BJ (cell line): ENCODE data around the gene ALPK1. TPM values are rescaled to one million over a fixed set of nuclear protein-coding genes. Genes with fewer than 3 reads are reported as not detected.
A peak's percentile ranks its signal among the peaks of the same experiment; 100 is the strongest.

Source experiments
- CTCF ChIA-PET: fragments of 350-600 bp; formaldehyde crosslinking; extraction: SDS; loops from one replicate; lab custom pipeline; 2021; ENCODE audit warnings: antibody characterized with exemption, inconsistent platforms; lab: Yijun Ruan, JAX
- POLR2A ChIA-PET: fragments of 300-600 bp; sonication (Branson Sonifier 250); formaldehyde crosslinking; extraction: SDS; loops from one replicate; lab custom pipeline; 2021; ENCODE audit warnings: antibody characterized with exemption; lab: Charles Lee
- DNase-seq: peaks from one replicate; pipeline ENCODE4 v3.0.0-alpha.2; 2011; ENCODE audit warnings: low read depth
- H3K27me3 ChIP-seq: 2 replicates; pipeline ENCODE4 v1.6.0; 2011; ENCODE audit warnings: low read length; ENCODE audit not compliant: control insufficient read depth, insufficient read depth
- H3K36me3 ChIP-seq: 2 replicates; pipeline ENCODE4 v1.5.1; 2011; ENCODE audit warnings: low read length; ENCODE audit not compliant: control insufficient read depth, insufficient read depth
- H3K4me3 ChIP-seq: 2 replicates; pipeline ENCODE4 v1.5.1; 2011; ENCODE audit warnings: low read depth, mild to moderate bottlenecking, control low read depth, low read length
- polyA minus RNA-seq: library from RNA; depleted of rRNA, polyadenylated mRNA; stranded (reverse); fragments of >200 nt; gene quantifications from 2 replicates; pipeline ENCODE4 v1.2.3, GENCODE V29; 2011; rRNA and poly(A)+ RNA removed
- polyA plus RNA-seq: library from polyadenylated mRNA; depleted of rRNA; stranded (reverse); fragments of >200 nt; gene quantifications from 2 replicates; pipeline ENCODE4 v1.2.3, GENCODE V29; 2011; rRNA removed
- TF ChIP-seq, protein P1 (sequence below): IDR thresholded peaks from 2 replicates; pipeline ENCODE4 v1.5.1; 2011; ENCODE audit warnings: low read depth, mild to moderate bottlenecking, control low read depth, inconsistent platforms, low read length, moderate library complexity; ENCODE audit not compliant: insufficient read depth

ALPK1 gene
- polyA plus RNA-seq, result 7.6 and 11.8 TPM in 2 replicates
- 10.6 and 11.3 TPM in 2 replicates for polyA minus RNA-seq

DNA sequence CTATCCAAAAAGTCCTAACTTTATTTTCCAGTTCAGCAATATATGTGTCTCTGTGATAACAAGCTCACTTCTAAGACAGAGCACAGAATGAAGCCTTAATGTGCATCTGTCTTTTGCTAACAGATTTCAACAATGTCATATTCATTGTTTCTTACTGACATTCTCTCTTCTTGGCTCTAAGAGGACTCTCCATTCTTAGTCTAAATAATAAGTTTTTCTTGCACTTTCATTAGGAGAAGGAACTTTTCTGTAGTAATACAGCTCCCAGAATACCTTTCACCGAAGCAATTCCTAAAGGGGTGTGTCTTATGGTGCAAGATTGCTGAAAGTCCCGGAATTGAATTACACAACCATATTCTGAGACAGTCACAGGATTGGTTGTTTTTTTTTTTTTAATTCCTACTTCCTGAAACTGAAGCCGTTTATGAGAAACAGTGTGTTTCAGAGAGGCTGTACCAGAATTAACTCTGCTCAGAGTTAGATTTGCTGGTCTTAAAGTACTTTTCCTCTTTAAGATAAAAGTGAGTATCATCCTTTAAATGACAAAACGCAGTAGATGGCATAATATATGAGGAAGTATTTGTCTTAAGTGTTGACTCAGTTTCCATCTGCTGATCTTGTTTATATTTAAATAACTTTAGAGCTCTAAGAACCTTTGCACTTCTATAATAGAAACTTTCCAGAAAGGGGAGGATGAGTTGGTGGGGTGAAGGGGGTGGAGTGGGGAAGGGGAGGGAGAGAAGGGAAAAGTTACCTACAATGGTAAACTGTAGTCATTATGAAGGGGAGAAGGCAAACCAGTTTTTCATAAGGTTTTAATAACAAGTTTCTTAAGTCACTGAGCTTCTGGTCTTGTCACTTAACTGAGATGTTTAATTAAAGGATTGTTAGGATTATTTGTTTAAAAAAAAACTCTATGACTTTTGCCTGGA lies at the start of gene ALPK1:
Gene ALPK1, plus strand, starts transcription at position 421 of the 932 bp plus-strand sequence.
- DNase-seq, result peak; percentile 85
- H3K27me3 ChIP-seq, result no peaks in the 10 kb centered on the region
- ChIA-PET CTCF (interaction anchor here (0.6 to 1.0 kb wide), 5 partner anchors 15 to 828 kb away, joined by 3 to 4 read pairs (median 3); no protein-coding TSS in a partner anchor), POLR2A (interaction anchor here (0.7 to 1.0 kb wide), 2 partner anchors 11 to 13 kb away, joined by 5 to 6 read pairs; no protein-coding TSS in a partner anchor)
- peak within 1 kb of the TSS; percentile 49 for H3K4me3 ChIP-seq
- H3K36me3 ChIP-seq, result no peaks in the 10 kb centered on the region
- TF ChIP-seq, protein P1, sequence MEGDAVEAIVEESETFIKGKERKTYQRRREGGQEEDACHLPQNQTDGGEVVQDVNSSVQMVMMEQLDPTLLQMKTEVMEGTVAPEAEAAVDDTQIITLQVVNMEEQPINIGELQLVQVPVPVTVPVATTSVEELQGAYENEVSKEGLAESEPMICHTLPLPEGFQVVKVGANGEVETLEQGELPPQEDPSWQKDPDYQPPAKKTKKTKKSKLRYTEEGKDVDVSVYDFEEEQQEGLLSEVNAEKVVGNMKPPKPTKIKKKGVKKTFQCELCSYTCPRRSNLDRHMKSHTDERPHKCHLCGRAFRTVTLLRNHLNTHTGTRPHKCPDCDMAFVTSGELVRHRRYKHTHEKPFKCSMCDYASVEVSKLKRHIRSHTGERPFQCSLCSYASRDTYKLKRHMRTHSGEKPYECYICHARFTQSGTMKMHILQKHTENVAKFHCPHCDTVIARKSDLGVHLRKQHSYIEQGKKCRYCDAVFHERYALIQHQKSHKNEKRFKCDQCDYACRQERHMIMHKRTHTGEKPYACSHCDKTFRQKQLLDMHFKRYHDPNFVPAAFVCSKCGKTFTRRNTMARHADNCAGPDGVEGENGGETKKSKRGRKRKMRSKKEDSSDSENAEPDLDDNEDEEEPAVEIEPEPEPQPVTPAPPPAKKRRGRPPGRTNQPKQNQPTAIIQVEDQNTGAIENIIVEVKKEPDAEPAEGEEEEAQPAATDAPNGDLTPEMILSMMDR, result no peak

DNA sequence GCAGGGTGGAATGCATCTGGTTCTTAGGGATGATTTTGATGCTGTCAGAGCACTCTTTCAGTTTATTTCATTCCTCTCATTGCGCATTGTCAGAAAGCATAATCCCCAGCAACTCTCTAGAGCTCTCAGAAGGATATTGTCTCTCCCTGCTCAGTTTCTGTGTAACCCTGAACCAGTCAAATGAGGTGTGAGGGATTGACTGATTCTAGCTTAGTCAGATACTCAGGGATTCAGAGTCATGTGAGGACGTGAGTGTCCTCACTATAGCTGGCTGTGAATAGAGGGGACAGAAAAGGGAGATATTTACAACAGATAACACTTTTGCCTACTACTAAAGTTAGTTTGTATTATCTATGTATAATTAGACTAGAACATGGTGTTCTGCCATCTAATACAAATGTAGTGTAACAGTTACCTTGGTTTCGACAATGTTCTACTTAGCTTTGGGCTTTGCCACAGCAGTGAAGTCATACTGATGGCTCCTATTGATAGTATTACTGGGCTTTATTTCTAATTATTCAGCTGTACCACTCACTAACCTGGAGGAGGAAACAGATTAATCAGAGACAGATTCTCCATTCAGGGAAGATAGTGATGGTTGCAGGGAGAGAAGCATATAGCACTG lies 46.0 kb upstream of the ALPK1 start:
- DNase-seq, result no peak
- ChIA-PET CTCF (interaction anchor here (0.8 to 1.7 kb wide), 5 partner anchors 10 to 152 kb away, joined by 3 to 5 read pairs (median 4); no protein-coding TSS in a partner anchor), POLR2A (no interaction called here)
- TF ChIP-seq, protein P1, result no peak
- Histone ChIP-seq H3K36me3 (no peaks in the 10 kb centered on the region), H3K27me3 (no peaks in the 10 kb centered on the region), H3K4me3 (no peak overlapping the region)

GRCh38 chr4:112252234-112252633 lies 44.9 kb upstream of the ALPK1 start:
- ChIA-PET CTCF (no interaction called here), POLR2A (no interaction called here)
- TF ChIP-seq, protein P1, result no peak
- no peak for DNase-seq
- H3K36me3 ChIP-seq, result no peaks in the 10 kb centered on the region
- H3K27me3 ChIP-seq, result no peaks in the 10 kb centered on the region
- H3K4me3 ChIP-seq, result no peak overlapping the region

GRCh38 chr4:112253382-112254000 lies 43.7 kb upstream of the ALPK1 start:
- no peaks in the 10 kb centered on the region for H3K27me3 ChIP-seq
- TF ChIP-seq, protein P1, result no peak
- DNase-seq, result no peak
- H3K4me3 ChIP-seq, result no peak overlapping the region
- H3K36me3 ChIP-seq, result no peaks in the 10 kb centered on the region
- POLR2A ChIA-PET, result no interaction called here
- CTCF ChIA-PET, result no interaction called here

DNA sequence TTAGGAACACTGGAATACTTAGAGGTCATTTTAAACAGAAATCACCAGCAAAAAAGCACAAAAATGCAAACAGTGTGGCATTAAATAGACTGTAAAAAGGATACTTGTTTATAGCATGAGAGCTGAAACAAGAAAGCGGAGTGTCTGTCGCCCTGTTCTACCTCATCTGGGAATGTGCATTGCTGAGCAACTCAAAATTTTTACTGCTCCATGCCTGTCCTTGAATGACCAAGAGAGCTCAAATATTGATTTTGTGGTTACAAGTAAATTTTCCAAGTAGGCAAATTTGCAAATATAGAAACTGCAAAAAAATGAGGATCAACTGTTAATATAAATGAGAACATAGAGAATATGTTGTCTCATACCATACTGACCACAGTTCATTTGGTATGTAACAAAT lies 40.1 kb upstream of the ALPK1 start:
- no peaks in the 10 kb centered on the region for H3K27me3 ChIP-seq
- ChIA-PET POLR2A (interaction anchor here (0.6 kb wide), 1 partner anchor 9 kb away, joined by 3 read pairs; no protein-coding TSS in a partner anchor), CTCF (interaction anchor here (0.8 to 1.0 kb wide), 2 partner anchors 157 to 158 kb away, joined by 3 to 7 read pairs; no protein-coding TSS in a partner anchor)
- H3K4me3 ChIP-seq, result no peak overlapping the region
- no peaks in the 10 kb centered on the region; the same call in 1 of the 2 replicates for H3K36me3 ChIP-seq
- TF ChIP-seq, protein P1, result no peak
- DNase-seq, result no peak
